Suprapubic skin (tissue), 4 donors: Measurements from ENCODE around the gene PGGHG. TPM values are rescaled to one million over a fixed set of nuclear protein-coding genes. Genes with fewer than 3 reads are reported as not detected.
"Not testable (repeated sequence)": the region's sequence is repeated elsewhere in the genome, so short reads cannot be mapped to it uniquely, and the experiment has no call there.

Source experiments
- DNase-seq, 2 donors: peaks; one replicate each; pipeline ENCODE4 v3.0.0-alpha.2; 2019; ENCODE audit warnings: low spot score in 2 of 2
- H3K27ac ChIP-seq: fragments of 200-600 bp; sonication (generic); one replicate; pipeline ENCODE4 v1.5.1; 2019
- H3K27me3 ChIP-seq: fragments of 200-600 bp; sonication (generic); one replicate; pipeline ENCODE4 v1.5.1; 2019
- H3K36me3 ChIP-seq: fragments of 200-600 bp; sonication (generic); one replicate; pipeline ENCODE4 v1.5.1; 2019
- H3K4me1 ChIP-seq: fragments of 200-600 bp; sonication (generic); one replicate; pipeline ENCODE4 v1.5.1; 2019
- H3K4me3 ChIP-seq: fragments of 200-600 bp; sonication (generic); one replicate; pipeline ENCODE4 v1.5.1; 2019; ENCODE audit warnings: mild to moderate bottlenecking
- H3K9me3 ChIP-seq: fragments of 200-600 bp; sonication (generic); one replicate; pipeline ENCODE4 v1.5.1; 2019
- EP300 ChIP-seq: sonication (generic); formaldehyde crosslinking; IDR thresholded peaks from one replicate; pipeline ENCODE4 v1.6.1; 2017; ENCODE audit warnings: antibody characterized with exemption
- POLR2A ChIP-seq, 2 donors: fragments of 450-650 bp; IDR thresholded peaks; one replicate each; pipeline ENCODE4 v1.6.1; 2017; ENCODE audit warnings: antibody characterized with exemption in 2 of 2, mild to moderate bottlenecking in 2 of 2, moderate library complexity in 2 of 2
- POLR2AphosphoS5 ChIP-seq, 3 donors: sonication (generic); formaldehyde crosslinking; IDR thresholded peaks; one replicate each; pipeline ENCODE4 v1.6.1; 2017; ENCODE audit warnings: antibody characterized with exemption in 3 of 3
- WGBS: methylation state at CpG from one replicate; pipeline ENCODE4 v1.1.5; 2018; 5-methylcytosine and 5-hydroxymethylcytosine counted together
- total RNA-seq, 4 donors: library from RNA; depleted of rRNA; stranded (reverse); fragments of >200 nt; gene quantifications; one replicate each; pipeline ENCODE4 v1.1.0, GENCODE V29; 2016
- TF ChIP-seq, protein P1 (sequence below), 2 donors: fragments of 200-600 bp in 1 of 2; fragments of 450-650 bp in 1 of 2; sonication (generic) in 1 of 2; IDR thresholded peaks; one replicate each; pipeline ENCODE4 v1.5.1; 2016 to 2019; ENCODE audit warnings: antibody characterized with exemption in 2 of 2, mild to moderate bottlenecking in 1 of 2, moderate library complexity in 1 of 2

Gene PGGHG
- total RNA-seq, 4 donors from 2014 or later, result 3.5 to 22.0 (median 8.1) TPM

- H3K27me3 ChIP-seq, result no peaks in the 10 kb centered on the region
- peak overlapping the region; percentile 90 for H3K27ac ChIP-seq
- no peak overlapping the region for H3K4me3 ChIP-seq
- WGBS, result 89% methylated on average over 30 of the region's 30 CpGs
- no peaks in the 10 kb centered on the region for H3K9me3 ChIP-seq
- no peaks in the 10 kb centered on the region for H3K36me3 ChIP-seq
- peaks cover 38% of the 10 kb centered on the region for H3K4me1 ChIP-seq
- no peak for DNase-seq
- TF ChIP-seq EP300, result no peak
- TF ChIP-seq, protein P1, sequence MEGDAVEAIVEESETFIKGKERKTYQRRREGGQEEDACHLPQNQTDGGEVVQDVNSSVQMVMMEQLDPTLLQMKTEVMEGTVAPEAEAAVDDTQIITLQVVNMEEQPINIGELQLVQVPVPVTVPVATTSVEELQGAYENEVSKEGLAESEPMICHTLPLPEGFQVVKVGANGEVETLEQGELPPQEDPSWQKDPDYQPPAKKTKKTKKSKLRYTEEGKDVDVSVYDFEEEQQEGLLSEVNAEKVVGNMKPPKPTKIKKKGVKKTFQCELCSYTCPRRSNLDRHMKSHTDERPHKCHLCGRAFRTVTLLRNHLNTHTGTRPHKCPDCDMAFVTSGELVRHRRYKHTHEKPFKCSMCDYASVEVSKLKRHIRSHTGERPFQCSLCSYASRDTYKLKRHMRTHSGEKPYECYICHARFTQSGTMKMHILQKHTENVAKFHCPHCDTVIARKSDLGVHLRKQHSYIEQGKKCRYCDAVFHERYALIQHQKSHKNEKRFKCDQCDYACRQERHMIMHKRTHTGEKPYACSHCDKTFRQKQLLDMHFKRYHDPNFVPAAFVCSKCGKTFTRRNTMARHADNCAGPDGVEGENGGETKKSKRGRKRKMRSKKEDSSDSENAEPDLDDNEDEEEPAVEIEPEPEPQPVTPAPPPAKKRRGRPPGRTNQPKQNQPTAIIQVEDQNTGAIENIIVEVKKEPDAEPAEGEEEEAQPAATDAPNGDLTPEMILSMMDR (IDR thresholded peaks at IDR 0.05), result no peak
- no peak for TF ChIP-seq POLR2A (IDR thresholded peaks at IDR 0.05)
- no peak for TF ChIP-seq POLR2AphosphoS5 (IDR thresholded peaks at IDR 0.05)
Observed at GRCh38 chr11:325796-326591, 37.1 kb downstream of the PGGHG start.

DNA sequence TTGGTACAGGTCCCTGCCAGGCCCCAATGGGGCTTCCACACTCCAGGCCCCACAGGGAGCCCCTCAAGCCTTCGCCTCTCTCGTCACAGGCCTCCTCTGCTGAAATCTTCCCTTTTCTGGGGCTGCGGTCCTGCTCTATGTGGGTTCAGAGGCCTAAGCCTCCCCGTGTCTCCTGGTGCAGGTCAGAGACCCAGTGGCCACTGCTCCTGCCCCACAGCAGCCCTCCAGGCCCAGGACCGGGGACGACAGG is 37.6 kb downstream of the PGGHG start:
- Histone ChIP-seq H3K36me3 (no peaks in the 10 kb centered on the region), H3K4me1 (peaks cover 38% of the 10 kb centered on the region), H3K9me3 (no peaks in the 10 kb centered on the region), H3K27ac (peak overlapping the region; percentile 90), H3K27me3 (no peaks in the 10 kb centered on the region), H3K4me3 (no peak overlapping the region)
- TF ChIP-seq POLR2AphosphoS5 (IDR thresholded peaks at IDR 0.05), result no peak
- TF ChIP-seq POLR2A (IDR thresholded peaks at IDR 0.05), result peak in 1 of 2 donors; percentile 7
- TF ChIP-seq, protein P1 (IDR thresholded peaks at IDR 0.05), result no peak
- TF ChIP-seq EP300, result no peak
- DNase-seq, result no peak
- WGBS, result 88% methylated on average over 4 of the region's 6 CpGs

DNA sequence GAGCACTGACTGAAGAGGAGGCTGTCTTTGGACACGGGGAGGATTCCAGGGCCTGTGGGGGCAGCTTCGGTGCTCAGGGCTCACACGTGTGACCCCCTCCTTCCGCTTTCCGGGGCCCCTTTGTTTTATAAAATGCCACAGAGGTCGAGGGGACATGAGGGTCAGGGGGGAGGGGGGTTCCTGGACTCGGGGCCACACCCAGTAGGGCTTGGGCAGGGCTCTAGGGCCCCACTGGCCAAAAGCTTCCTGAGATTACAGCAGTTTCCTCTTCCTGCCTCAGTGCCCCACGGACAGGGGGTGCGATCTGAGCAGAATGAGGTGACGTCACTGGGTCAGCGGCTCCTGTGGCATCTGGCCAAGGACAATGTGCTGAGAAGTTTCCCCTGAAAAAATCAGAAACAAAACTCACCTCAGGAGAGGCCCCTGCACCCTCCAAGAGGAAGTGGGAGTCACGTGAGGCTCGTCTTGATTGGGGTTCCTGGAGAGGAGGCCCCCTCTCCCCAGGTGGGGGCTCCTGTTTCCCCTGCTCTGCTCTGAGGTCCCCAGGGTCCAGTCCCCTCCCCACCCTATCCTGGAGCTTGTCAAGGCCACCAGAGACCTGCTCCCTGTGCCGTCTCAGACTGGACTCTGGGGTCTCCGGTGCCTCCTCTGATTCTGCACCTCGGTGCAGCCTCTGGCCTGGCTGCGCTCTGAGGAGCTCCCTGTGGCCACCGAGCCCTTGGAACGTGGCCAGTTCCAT is 38.1 kb downstream of the PGGHG start:
- no peak overlapping the region for H3K4me3 ChIP-seq
- TF ChIP-seq POLR2A (IDR thresholded peaks at IDR 0.05) (peak in 1 of 2 donors; percentile 2), EP300 (no peak), POLR2AphosphoS5 (IDR thresholded peaks at IDR 0.05) (no peak)
- TF ChIP-seq, protein P1 (IDR thresholded peaks at IDR 0.05), result no peak
- DNase-seq, result peak in 1 of 2 donors; percentile 92
- H3K27ac ChIP-seq, result peak overlapping the region; percentile 90
- no peaks in the 10 kb centered on the region for H3K9me3 ChIP-seq
- WGBS, result 54% methylated on average over 13 of the region's 19 CpGs
- no peaks in the 10 kb centered on the region for H3K27me3 ChIP-seq
- H3K4me1 ChIP-seq, result peaks cover 38% of the 10 kb centered on the region
- no peaks in the 10 kb centered on the region for H3K36me3 ChIP-seq

DNA sequence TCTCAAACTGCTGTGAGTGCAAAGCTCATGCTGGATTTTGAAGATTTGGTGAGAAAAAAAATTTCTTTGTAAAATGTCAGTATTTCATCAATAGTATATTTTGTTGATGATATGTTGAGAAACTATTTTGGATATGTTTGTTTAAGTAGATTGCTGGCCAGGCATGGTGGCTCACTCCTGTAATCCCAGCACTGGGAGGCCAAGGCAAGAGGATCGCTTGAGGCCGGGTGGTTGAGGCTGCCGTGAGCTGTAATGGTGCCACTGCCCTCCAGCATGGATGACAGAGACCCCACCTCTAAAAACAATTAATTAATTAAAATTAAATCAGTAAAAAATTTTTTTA is 38.6 kb downstream of the PGGHG start:
- 95% methylated on average over 3 of the region's 3 CpGs for WGBS

DNA sequence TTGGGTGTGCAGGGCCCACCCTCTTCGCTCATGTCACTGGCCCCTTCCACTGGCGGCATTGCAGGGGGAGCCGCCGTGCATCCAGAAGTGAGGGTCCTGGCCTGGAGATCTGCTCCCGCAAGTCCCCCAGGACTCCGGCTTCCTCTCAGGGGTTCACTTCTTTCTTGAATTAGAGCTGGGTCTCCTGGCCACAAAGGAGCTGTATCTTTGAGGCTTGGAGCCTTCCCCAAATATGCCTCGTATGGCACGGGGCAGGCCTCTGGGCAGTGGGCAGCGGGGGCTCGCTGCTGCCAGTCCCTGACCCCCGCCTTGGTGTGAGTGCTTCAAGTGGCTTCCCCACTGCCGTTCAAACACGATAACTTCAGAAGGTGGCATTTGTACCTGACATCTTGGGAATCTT is 39.1 kb downstream of the PGGHG start:
- peak in 1 of 2 donors; percentile 50 for DNase-seq

More for the DNA sequence above, 38.6 kb downstream of the PGGHG start:
- no peaks in the 10 kb centered on the region for H3K36me3 ChIP-seq
- H3K4me3 ChIP-seq, result no peak overlapping the region
- TF ChIP-seq EP300 (no peak), POLR2A (IDR thresholded peaks at IDR 0.05) (no peak), POLR2AphosphoS5 (IDR thresholded peaks at IDR 0.05) (no peak)
- TF ChIP-seq, protein P1 (IDR thresholded peaks at IDR 0.05), result no peak
- H3K27me3 ChIP-seq, result no peaks in the 10 kb centered on the region
- H3K9me3 ChIP-seq, result no peaks in the 10 kb centered on the region
- H3K27ac ChIP-seq, result peak overlapping the region; percentile 90
- H3K4me1 ChIP-seq, result peaks cover 38% of the 10 kb centered on the region
- DNase-seq, result no peak

DNA sequence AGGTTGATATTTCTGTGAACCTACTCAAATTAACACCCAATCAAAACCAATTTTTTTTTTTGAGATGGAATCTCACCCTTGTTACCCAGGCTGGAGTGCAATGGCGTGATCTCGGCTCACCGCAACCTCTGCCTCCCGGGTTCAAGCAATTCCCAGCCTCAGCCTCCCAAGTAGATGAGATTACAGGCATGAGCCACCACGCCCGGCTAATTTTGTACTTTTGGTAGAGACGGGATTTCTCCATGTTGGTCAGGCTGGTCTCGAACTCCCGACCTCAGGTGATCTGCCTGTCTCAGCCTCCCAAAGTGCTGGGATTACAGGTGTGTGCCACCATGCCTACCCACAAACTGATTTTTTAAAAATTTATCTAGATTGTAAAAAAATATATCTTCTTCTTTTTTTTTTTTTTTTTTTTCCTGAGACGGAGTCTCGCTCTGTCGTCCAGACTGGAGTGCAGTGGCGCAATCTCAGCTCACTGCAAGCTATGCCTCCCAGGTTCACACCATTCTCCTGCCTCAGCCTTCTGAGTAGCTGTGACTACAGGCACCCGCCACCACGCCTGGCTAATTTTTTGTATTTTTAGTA is 39.7 kb downstream of the PGGHG start:
- H3K36me3 ChIP-seq, H3K27ac ChIP-seq, H3K27me3 ChIP-seq, H3K9me3 ChIP-seq, H3K4me3 ChIP-seq: not testable (repeated sequence)
- 95% methylated on average over 15 of the region's 15 CpGs for WGBS
- peak in 1 of 2 donors; percentile 34 for DNase-seq
- peaks cover 35% of the 10 kb centered on the region for H3K4me1 ChIP-seq

More for the DNA sequence above, 39.1 kb downstream of the PGGHG start:
- peaks cover 35% of the 10 kb centered on the region for H3K4me1 ChIP-seq
- H3K4me3 ChIP-seq, result no peak overlapping the region
- no peaks in the 10 kb centered on the region for H3K9me3 ChIP-seq
- no peak for TF ChIP-seq EP300
- TF ChIP-seq, protein P1 (IDR thresholded peaks at IDR 0.05), result no peak
- no peaks in the 10 kb centered on the region for H3K36me3 ChIP-seq
- H3K27ac ChIP-seq, result no peak overlapping the region
- H3K27me3 ChIP-seq, result no peaks in the 10 kb centered on the region
- WGBS, result 95% methylated on average over 13 of the region's 13 CpGs
